ENCODE measurements around the gene ADAM15.

ADAM15 gene

GRCh38 chr1:155053531-155054105 is 2.5 kb downstream of the ADAM15 start:
- DNase-seq: no peak

DNA sequence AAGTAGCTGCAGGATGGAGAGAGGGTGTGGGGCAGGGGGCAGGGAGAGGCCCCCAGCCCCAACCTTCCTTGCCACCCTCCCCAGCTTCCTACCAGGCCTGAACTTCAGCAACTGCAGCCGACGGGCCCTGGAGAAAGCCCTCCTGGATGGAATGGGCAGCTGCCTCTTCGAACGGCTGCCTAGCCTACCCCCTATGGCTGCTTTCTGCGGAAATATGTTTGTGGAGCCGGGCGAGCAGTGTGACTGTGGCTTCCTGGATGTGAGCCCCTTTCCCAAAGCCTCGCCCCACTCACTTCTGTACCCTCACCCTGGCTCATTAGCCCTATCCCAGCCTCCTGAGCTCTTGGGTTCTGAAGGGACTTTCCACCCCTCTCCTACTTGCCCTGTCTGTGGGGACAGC is 6.0 kb downstream of the ADAM15 start:
- DNase-seq: no peak

GRCh38 chr1:155057788-155058211 is 6.7 kb downstream of the ADAM15 start:
- no peak for DNase-seq

- DNase-seq: no peak
Measured at GRCh38 chr1:155060736-155061135, 9.6 kb downstream of the ADAM15 start.

DNA sequence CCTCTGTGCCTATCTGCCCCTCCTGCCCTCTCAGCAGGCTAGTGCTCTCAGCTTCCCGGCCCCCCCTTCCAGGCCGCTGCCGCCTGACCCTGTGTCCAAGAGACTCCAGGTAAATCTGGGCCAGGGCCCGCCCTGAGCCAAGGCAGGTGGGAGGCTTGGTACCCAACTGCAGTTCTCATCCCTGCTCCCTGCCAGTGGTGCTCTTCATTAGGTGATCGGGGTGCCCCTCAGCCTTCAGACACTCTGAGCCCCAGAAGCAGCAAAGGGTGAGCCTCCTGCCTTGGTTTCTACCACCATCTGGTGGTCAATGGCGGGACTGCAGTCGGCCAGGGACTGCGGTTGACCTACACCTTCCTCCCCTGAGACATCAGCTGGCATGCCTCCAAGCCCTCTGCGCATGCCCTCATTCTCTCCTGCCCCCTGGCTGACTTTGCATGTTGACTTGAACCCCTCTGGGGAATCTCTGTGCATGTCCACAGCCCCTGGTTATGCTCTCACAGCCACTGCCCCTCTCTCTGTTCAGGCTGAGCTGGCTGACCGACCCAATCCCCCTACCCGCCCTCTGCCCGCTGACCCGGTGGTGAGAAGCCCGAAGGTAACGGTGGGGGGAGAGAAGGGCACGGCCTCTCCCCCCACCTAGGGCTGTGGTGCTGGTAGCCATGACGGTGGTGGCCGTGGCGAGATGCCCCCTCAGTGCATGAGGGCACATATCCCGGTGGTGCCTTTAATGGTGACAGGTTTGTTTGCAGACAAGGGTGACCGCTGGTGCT is 10.4 kb downstream of the ADAM15 start:
- peak; percentile 80 to 91 (median 90) for DNase-seq

DNA sequence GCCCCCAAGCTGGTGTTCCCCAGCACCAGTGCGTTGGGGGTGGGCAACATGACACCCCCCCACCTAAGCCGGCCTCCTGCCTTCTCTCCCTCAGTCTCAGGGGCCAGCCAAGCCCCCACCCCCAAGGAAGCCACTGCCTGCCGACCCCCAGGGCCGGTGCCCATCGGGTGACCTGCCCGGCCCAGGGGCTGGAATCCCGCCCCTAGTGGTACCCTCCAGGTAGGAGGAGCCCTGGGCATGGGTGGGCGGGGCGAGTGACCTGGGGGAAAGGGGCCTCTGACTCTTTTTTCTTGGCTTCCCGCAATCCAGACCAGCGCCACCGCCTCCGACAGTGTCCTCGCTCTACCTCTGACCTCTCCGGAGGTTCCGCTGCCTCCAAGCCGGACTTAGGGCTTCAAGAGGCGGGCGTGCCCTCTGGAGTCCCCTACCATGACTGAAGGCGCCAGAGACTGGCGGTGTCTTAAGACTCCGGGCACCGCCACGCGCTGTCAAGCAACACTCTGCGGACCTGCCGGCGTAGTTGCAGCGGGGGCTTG is 11.1 kb downstream of the ADAM15 start:
- DNase-seq: no peak

GRCh38 chr1:155062702-155063411 is 11.7 kb downstream of the ADAM15 start:
- DNase-seq: peak in 4 of 5 donors; percentile 55 to 74 (median 63)

DNA sequence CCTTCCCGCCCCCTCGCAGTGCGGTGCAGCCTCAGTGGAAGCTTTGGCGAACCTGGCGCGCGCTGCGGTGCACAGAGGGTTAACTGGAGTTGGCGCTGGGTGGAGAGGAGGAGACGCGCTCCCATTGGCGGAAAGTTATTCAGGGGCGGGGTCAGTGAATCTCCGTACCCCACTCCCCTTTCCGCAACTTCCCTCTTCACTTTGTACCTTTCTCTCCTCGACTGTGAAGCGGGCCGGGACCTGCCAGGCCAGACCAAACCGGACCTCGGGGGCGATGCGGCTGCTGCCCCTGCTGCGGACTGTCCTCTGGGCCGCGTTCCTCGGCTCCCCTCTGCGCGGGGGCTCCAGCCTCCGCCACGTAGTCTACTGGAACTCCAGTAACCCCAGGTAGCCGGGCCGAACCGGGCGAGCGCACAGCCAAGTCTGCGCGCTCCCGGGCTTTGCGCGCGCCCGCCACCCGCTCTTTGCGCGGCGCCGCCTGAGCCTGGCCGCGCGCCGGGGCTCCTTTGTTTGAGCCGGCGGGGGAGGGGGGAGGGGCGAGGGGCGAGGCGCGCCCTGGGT is 12.5 kb downstream of the ADAM15 start, which contains the start of gene EFNA4:
TSS of gene EFNA4 (plus strand) at position 191 of the 561 bp plus-strand sequence. CDS start at position 275, 84 bp downstream.
- DNase-seq: peak; percentile 63 to 87 (median 78)

GRCh38 chr1:155064111-155064831 is 13.2 kb downstream of the ADAM15 start:
- DNase-seq: no peak

DNA sequence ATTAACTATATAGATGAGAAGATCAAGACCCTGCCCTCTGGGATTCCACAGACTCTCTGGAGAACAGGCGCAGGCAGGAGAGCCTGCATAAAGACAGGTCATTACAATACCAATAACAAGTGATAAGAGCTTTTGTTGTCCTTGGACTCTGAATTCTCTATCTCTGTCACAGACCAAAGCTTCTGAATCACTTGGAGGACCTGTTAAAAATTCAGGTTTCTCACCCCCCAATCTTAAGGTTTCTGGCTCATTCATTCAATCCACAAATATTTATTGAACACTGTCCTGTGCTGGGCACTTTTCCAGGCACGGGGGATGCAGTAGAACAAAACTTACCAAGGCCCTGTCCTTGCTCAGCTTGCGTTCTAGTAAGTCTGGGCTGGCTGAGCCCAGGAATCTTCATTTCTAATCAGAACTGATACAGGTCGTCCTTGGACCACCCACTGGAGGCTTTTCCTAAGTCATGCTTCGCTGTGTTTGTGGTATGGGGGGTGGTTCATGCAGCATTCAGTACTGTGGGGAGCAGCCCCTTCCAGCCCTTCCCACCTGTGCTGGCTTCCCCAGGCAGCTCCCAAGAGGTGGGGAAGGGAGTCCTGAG is 13.8 kb downstream of the ADAM15 start:
- DNase-seq: no peak

DNA sequence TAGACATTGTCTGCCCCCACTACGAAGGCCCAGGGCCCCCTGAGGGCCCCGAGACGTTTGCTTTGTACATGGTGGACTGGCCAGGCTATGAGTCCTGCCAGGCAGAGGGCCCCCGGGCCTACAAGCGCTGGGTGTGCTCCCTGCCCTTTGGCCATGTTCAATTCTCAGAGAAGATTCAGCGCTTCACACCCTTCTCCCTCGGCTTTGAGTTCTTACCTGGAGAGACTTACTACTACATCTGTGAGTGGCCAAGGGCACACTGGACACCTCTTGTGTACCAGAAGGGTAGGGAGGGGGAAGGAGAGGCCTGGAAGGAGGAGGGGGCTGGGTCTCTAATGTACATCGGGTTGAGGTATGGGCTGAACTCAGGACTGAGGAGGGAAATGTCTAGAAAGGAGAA is 15.7 kb downstream of the ADAM15 start:
- DNase-seq: no peak

- DNase-seq: no peak
Measured at GRCh38 chr1:155068599-155068998, 17.5 kb downstream of the ADAM15 start.

DNA sequence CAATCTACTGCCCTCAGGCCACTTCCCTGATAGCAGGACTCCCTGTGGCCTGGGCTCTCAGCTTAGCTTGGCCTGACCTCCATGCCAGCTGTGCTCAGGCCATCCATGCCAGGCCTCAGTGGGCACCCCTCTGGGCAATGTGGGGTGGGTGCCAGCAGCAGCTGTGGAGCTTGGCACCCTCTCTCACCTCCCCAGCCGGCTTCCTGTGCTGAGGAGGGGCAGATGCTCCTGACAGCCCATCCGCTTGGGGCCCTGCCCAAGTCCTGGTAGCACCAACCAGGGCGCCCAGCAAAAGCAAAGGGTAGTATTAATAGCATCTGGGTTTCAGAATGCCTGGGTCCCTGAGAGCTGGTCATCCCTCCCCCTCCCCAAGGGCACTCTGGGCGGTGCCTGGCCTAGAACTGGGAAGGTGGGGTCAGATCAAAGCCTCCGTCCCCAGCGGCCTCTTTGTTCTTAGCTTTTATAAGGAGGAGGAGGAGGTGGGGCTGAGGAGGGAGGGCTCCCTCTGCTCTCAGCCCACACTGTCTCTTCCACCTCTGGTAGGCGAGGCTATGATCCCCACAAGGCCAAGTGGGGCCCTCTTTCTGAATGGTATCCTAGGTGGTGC is 18.5 kb downstream of the ADAM15 start:
- DNase-seq: no peak

DNA sequence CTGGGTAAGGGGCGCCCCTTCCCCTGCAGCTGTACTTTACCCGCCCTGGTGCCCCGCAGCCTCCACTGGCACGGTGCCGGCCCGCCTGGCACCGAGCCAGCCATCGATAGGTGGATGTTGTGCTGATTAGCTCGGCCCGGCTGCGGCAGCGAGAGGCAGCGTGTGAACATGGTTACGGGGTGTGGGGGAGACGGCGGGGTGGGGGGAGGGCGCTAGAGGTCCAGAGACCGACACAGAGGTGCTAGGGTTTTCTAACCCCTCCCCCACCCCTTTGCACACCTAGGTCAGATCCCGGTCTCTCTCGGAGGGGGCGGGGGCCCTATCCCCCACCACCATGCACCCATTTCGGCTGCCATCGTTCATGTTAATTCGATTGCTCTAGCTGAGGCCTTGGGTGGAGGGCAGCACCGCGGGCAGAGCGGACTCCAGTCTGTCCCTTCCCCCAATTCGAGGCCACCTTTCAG is 19.1 kb downstream of the ADAM15 start:
- no peak for DNase-seq

DNA sequence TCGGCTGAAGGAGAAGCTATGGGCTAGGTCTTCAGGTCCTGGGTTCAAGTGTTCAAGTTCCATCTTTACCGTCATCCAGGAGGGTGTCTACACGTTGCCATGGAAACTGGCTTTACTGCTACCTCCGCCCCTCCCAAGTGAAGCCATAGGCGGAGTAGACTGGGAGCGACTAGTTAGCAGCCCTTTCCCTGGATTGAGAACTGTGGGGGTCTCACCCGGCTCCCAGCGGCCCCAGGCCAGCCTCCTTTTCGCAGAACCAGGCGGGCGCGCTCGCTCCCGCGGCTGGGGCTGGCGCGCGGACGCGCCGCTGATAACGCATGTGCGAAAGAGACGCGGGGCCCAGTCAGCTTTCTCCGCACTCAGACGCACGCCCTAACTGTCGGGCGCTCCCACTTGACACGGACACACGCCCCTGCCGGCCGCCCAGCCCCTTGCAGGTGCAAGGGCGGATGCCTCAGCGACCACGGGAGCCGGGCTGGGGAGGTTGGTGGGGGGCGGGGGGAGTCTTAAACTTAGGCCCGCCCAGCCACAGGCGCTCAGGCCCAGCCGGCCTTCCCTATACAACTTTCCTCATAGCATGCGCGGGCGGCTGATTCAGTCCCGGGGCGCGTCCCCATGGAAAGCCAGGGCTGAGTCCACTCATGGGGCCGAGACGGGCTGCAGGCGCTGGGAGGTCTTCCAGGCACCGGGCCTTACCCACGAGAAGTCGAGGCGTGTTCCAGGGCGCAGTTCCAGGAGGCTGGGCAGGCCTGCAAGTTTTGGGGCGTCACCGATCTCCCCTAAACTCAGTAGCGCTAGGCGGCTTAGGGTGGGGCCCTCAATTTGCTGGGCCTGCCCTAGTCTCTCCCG is 19.8 kb downstream of the ADAM15 start:
- DNase-seq: peak; percentile 58 to 83 (median 71)

DNA sequence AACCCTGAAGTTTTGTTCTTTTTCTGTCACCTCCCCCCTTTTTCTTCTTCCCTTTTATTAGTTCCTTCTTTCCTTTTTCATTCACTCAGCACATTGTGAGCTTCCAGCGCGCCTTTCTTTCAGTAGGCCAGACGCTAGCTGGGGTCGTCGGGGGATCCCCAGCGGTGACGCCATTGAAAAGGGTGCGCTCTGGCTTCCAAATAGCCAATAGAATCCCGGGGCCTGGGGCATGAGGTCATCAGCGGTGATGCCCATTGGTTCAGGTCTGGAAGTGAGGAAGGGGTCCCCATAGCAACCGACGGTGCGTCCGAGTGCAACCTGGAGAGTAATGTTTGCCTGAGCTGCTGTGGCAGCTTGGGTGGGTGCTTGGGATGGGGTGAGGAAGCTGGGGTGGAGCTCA is 20.6 kb downstream of the ADAM15 start:
- no peak for DNase-seq

GRCh38 chr1:155072531-155073289 is 21.6 kb downstream of the ADAM15 start:
- no peak for DNase-seq

GRCh38 chr1:155073377-155074242 is 22.5 kb downstream of the ADAM15 start:
- DNase-seq: peak in 1 of 5 donors; percentile 66

DNA sequence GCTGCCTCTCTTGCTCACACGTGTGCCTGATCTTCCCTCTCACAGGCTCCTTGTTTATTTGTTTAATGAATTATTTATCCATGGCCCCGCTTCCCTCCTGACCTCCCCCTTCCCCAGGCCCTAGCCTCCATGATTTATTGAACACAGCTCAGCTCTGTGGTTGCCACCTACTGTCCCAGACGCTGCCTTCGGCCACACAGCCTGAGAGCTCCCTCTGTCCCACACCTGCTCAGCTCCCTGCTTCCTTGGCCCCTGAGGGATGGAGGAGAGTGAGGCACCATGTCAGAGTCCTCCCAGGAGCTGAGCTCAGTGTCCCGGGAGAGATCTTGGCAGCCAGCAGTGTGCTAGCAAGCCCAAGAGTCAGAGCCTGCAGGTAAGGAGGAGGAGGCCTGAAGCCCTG is 24.4 kb downstream of the ADAM15 start:
- no peak for DNase-seq

Measured in T-helper 1 cell (primary cell).